Smooth muscle cell (in vitro differentiated cells): Measurements from ENCODE around the gene CRTC1. TPM values are rescaled to one million over a fixed set of nuclear protein-coding genes. Genes with fewer than 3 reads are reported as not detected.

Source experiments
- DNase-seq: peaks from one replicate; lab custom pipeline; 2025; ENCODE audit not compliant: unreplicated experiment; lab: John Stamatoyannopoulos, UW
- H2AFZ ChIP-seq: fragments of 200-600 bp; sonication (generic); 2 replicates; pipeline ENCODE4 v1.6.0; 2016; ENCODE audit warnings: antibody characterized with exemption, low read depth, mild to moderate bottlenecking
- H3F3A ChIP-seq: fragments of 200-600 bp; sonication (generic); 2 replicates; pipeline ENCODE4 v1.6.0; 2017; ENCODE audit warnings: antibody characterized with exemption, low read depth
- H3K27ac ChIP-seq: fragments of 200-600 bp; sonication (generic); 2 replicates; pipeline ENCODE4 v1.5.1; 2016; ENCODE audit warnings: low read depth, mild to moderate bottlenecking
- H3K27me3 ChIP-seq: fragments of 200-600 bp; sonication (generic); 2 replicates; pipeline ENCODE4 v1.6.1; 2016; ENCODE audit warnings: low read depth, mild to moderate bottlenecking
- H3K36me3 ChIP-seq: fragments of 200-600 bp; sonication (generic); 2 replicates; pipeline ENCODE4 v1.5.1; 2016; ENCODE audit warnings: low read depth
- H3K4me1 ChIP-seq: fragments of 200-600 bp; sonication (generic); 2 replicates; pipeline ENCODE4 v1.5.1; 2016; ENCODE audit warnings: low read depth
- H3K4me2 ChIP-seq: fragments of 200-600 bp; sonication (generic); 2 replicates; pipeline ENCODE4 v1.6.0; 2016; ENCODE audit warnings: mild to moderate bottlenecking
- H3K4me3 ChIP-seq: fragments of 200-600 bp; sonication (generic); 2 replicates; pipeline ENCODE4 v1.5.1; 2016; ENCODE audit warnings: mild to moderate bottlenecking
- H3K79me2 ChIP-seq: fragments of 200-600 bp; sonication (generic); 2 replicates; pipeline ENCODE4 v1.6.0; 2016; ENCODE audit warnings: low read depth, mild to moderate bottlenecking
- H3K9ac ChIP-seq: fragments of 200-600 bp; sonication (generic); 2 replicates; pipeline ENCODE4 v1.6.0; 2016; ENCODE audit warnings: low read depth
- H3K9me3 ChIP-seq: fragments of 200-600 bp; sonication (generic); replicated peaks from 2 replicates; pipeline ENCODE4 v1.5.1; 2016; ENCODE audit warnings: low read depth
- H4K20me1 ChIP-seq: fragments of 200-600 bp; sonication (generic); 2 replicates; pipeline ENCODE4 v1.6.0; 2016; ENCODE audit warnings: low read depth
- WGBS: methylation state at CpG from one replicate; pipeline ENCODE4 v1.1.7; 2016; ENCODE audit warnings: low lambda C conversion rate; 5-methylcytosine and 5-hydroxymethylcytosine counted together
- polyA plus RNA-seq: library from polyadenylated mRNA; unstranded; fragments of >200 nt; fragmentation: Nextera tagmentation; extraction: Ambion mirVana; gene quantifications from 2 replicates; pipeline ENCODE4 v1.2.1, GENCODE V29; 2016
- total RNA-seq: library from RNA; depleted of rRNA; stranded (reverse); fragments of >200 nt; gene quantifications from 2 replicates; pipeline ENCODE4 v1.2.3, GENCODE V29; 2014
- TF ChIP-seq, protein P1 (sequence below): fragments of 200-600 bp; sonication (generic); IDR thresholded peaks from 2 replicates; pipeline ENCODE4 v1.5.1; 2017; ENCODE audit warnings: borderline replicate concordance, mild to moderate bottlenecking, antibody characterized with exemption; ENCODE audit not compliant: insufficient read depth, poor library complexity, severe bottlenecking

The CRTC1 gene, protein sequence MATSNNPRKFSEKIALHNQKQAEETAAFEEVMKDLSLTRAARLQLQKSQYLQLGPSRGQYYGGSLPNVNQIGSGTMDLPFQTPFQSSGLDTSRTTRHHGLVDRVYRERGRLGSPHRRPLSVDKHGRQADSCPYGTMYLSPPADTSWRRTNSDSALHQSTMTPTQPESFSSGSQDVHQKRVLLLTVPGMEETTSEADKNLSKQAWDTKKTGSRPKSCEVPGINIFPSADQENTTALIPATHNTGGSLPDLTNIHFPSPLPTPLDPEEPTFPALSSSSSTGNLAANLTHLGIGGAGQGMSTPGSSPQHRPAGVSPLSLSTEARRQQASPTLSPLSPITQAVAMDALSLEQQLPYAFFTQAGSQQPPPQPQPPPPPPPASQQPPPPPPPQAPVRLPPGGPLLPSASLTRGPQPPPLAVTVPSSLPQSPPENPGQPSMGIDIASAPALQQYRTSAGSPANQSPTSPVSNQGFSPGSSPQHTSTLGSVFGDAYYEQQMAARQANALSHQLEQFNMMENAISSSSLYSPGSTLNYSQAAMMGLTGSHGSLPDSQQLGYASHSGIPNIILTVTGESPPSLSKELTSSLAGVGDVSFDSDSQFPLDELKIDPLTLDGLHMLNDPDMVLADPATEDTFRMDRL
- total RNA-seq (1.0 and 1.6 TPM in 2 replicates), polyA plus RNA-seq (3.1 and 3.5 TPM in 2 replicates)

DNA sequence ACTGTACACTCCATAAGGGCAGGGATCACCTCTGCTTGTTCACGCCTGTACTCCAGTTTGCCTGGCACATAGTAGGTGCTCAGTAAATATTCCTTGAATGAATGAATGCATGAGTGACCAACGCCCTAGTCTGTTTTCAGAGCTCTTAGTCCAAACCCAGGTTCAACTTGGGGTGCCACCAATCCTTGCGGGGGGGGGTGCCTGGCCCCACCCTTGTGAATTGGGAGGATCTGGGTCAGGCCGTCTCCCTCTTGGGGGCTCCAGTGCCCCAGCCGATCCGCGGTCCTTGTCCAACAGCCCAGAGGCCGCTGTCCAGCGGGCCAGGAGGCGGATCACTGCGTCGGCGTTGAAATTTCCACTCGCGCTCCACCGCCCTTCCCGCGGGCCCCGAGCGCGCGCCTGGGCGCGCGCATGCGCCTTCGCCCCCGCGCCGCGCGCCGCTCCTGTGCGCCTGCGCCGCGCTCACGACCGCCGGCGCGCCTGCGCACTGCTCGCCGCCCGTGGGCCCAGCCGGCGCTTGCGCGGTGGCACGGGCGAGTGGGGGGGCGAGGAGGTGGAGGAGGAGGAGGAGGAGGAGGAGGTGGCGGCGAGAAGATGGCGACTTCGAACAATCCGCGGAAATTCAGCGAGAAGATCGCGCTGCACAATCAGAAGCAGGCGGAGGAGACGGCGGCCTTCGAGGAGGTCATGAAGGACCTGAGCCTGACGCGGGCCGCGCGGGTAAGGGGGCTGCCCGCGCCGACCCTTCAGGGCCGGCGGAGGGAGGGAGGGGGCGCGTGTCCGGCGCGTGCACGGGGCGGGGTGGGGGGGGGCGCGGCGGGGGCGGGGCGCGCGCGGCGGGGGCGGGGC is at the start of gene CRTC1:
TSS of gene CRTC1 (plus strand) at position 572 of the 849 bp plus-strand sequence. CDS start at position 595, 23 bp downstream.
- no peaks in the 10 kb centered on the region for H3K27me3 ChIP-seq
- peaks cover 10% of the 10 kb centered on the region for H3K4me1 ChIP-seq
- peak within 1 kb of the TSS; percentile 72 for H2AFZ ChIP-seq
- H3F3A ChIP-seq, result peaks cover 5% of the 10 kb centered on the region
- peaks cover 41% of the 10 kb centered on the region for H4K20me1 ChIP-seq
- 3% methylated on average over 54 of the region's 93 CpGs for WGBS
- H3K9ac ChIP-seq, result peak within 1 kb of the TSS; percentile 51
- peak; percentile 70 for DNase-seq
- peaks cover 35% of the 10 kb centered on the region for H3K79me2 ChIP-seq
- TF ChIP-seq, protein P1, sequence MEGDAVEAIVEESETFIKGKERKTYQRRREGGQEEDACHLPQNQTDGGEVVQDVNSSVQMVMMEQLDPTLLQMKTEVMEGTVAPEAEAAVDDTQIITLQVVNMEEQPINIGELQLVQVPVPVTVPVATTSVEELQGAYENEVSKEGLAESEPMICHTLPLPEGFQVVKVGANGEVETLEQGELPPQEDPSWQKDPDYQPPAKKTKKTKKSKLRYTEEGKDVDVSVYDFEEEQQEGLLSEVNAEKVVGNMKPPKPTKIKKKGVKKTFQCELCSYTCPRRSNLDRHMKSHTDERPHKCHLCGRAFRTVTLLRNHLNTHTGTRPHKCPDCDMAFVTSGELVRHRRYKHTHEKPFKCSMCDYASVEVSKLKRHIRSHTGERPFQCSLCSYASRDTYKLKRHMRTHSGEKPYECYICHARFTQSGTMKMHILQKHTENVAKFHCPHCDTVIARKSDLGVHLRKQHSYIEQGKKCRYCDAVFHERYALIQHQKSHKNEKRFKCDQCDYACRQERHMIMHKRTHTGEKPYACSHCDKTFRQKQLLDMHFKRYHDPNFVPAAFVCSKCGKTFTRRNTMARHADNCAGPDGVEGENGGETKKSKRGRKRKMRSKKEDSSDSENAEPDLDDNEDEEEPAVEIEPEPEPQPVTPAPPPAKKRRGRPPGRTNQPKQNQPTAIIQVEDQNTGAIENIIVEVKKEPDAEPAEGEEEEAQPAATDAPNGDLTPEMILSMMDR, result no peak
- H3K4me3 ChIP-seq, result peak within 1 kb of the TSS; percentile 73
- no peaks in the 10 kb centered on the region for H3K9me3 ChIP-seq
- no peaks in the 10 kb centered on the region for H3K36me3 ChIP-seq
- H3K27ac ChIP-seq, result peak within 1 kb of the TSS; percentile 45
- H3K4me2 ChIP-seq, result peak within 1 kb of the TSS; percentile 91

DNA sequence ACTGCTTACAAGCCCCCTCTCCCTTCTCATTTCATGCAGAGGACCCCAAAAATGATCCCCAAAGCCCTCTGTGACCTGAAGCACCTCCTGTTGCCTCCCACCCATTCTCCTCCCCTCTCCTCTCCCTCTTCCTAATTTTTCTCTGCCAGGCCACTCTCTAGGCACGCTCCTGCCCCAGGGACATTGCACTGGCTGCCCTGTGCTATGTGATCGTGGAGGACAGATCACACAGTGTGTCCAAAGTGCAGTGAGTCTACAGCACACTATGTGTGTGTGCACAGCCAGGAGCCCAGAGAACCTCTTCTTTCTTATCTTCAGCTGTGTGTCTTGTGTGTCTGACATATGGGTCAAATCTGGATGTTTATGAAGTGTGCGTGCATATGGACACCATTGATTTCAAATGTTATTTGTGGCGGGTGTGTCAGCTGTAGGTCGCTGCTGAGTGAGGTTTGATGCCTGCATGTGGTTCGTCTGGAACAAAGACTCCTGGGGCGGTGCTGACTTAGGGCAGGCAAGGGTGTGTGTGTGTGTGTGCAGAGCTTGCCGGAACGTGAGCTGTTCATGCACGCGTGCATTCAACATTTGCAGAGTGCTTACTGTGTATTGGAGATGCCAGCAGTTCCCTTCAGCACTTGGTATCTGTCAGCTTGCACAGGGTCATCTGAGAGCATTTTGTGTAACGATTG is 48.7 kb upstream of the CRTC1 start:
- no peak overlapping the region for H2AFZ ChIP-seq
- H3K27me3 ChIP-seq, result no peaks in the 10 kb centered on the region
- H3K9ac ChIP-seq, result no peak overlapping the region
- no peaks in the 10 kb centered on the region for H3K36me3 ChIP-seq
- H3K4me3 ChIP-seq, result no peak overlapping the region
- 86% methylated on average over 12 of the region's 12 CpGs for WGBS
- H3K27ac ChIP-seq, result no peak overlapping the region
- peaks cover 7% of the 10 kb centered on the region for H3K4me1 ChIP-seq
- no peaks in the 10 kb centered on the region for H3K9me3 ChIP-seq
- H4K20me1 ChIP-seq, result no peaks in the 10 kb centered on the region
- H3K79me2 ChIP-seq, result peaks cover 6% of the 10 kb centered on the region
- H3K4me2 ChIP-seq, result no peak overlapping the region
- no peak for DNase-seq
- TF ChIP-seq, protein P1, result no peak
- H3F3A ChIP-seq, result no peaks in the 10 kb centered on the region

DNA sequence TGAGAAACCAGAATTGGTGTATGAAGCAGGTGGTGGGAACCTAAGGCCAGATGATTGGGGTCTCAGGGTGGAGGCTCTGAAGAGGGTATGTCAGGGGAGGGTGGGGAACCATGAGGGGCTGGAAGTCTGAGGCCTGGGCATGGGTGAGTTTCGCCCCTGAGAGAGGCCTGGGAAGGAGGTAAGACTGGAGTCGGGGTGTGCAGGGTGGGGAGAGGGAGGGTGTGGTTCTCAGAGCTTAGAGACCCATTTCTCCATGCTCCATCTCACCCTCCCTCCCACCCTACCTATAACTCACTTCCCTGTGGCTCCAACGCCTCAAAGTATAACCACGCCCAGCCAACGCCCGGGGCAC is 47.7 kb upstream of the CRTC1 start:
- peaks cover under 1% of the 10 kb centered on the region for H4K20me1 ChIP-seq
- H3K27me3 ChIP-seq, result no peaks in the 10 kb centered on the region
- no peak overlapping the region for H3K4me3 ChIP-seq
- no CpG with 5 or more reads among the region's 6 CpGs for WGBS
- DNase-seq, result no peak
- H2AFZ ChIP-seq, result no peak overlapping the region
- H3K36me3 ChIP-seq, result no peaks in the 10 kb centered on the region
- TF ChIP-seq, protein P1, result no peak
- no peak overlapping the region for H3K27ac ChIP-seq
- no peaks in the 10 kb centered on the region for H3F3A ChIP-seq
- no peak overlapping the region for H3K9ac ChIP-seq
- peaks cover 15% of the 10 kb centered on the region for H3K79me2 ChIP-seq
- peaks cover 7% of the 10 kb centered on the region for H3K4me1 ChIP-seq
- no peaks in the 10 kb centered on the region for H3K9me3 ChIP-seq
- no peak overlapping the region for H3K4me2 ChIP-seq
